ENCODE measurements around the gene HS3ST2.

GRCh38 chr16:22775220-22775922 is 38.6 kb upstream of the HS3ST2 start:
- TF ChIP-seq SP1 (IDR thresholded peaks at IDR 0.05; ENCODE audit: low read depth, low read length) (no peak), BRCA1 (IDR thresholded peaks at IDR 0.05; ENCODE audit: low read depth, low read length) (no peak), BACH1 (IDR thresholded peaks at IDR 0.05; ENCODE audit: low read length) (no peak), POLR2A (IDR thresholded peaks at IDR 0.05; ENCODE audit: control extremely low read depth in 1 of 2, low read depth in 2 of 2, low read length in 2 of 2) (no peak), TAF1 (IDR thresholded peaks at IDR 0.05; ENCODE audit: low read depth, low read length) (no peak), POLR2AphosphoS5 (IDR thresholded peaks at IDR 0.05; ENCODE audit: low read depth, low read length) (no peak), ZNF274 (IDR thresholded peaks at IDR 0.05; ENCODE audit: borderline replicate concordance, extremely low read depth, low read length) (no peak)
- TF ChIP-seq, protein P1, sequence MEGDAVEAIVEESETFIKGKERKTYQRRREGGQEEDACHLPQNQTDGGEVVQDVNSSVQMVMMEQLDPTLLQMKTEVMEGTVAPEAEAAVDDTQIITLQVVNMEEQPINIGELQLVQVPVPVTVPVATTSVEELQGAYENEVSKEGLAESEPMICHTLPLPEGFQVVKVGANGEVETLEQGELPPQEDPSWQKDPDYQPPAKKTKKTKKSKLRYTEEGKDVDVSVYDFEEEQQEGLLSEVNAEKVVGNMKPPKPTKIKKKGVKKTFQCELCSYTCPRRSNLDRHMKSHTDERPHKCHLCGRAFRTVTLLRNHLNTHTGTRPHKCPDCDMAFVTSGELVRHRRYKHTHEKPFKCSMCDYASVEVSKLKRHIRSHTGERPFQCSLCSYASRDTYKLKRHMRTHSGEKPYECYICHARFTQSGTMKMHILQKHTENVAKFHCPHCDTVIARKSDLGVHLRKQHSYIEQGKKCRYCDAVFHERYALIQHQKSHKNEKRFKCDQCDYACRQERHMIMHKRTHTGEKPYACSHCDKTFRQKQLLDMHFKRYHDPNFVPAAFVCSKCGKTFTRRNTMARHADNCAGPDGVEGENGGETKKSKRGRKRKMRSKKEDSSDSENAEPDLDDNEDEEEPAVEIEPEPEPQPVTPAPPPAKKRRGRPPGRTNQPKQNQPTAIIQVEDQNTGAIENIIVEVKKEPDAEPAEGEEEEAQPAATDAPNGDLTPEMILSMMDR (IDR thresholded peaks at IDR 0.05; ENCODE audit: control extremely low read depth in 1 of 3, insufficient read depth in 1 of 3, low read depth in 1 of 3, low read length in 3 of 3): no peak
